Keratinocyte (primary cell): ENCODE results near the gene GUCY1A1.

Source experiments
- EZH2 ChIP-seq: IDR thresholded peaks from one replicate; pipeline ENCODE4 v1.6.1; 2012; ENCODE audit warnings: inconsistent platforms, mild to moderate bottlenecking, low read length, moderate library complexity
- TF ChIP-seq, protein P1 (sequence below), 3 experiments: IDR thresholded peaks in 1 of 3; conservative IDR thresholded peaks in 1 of 3; optimal IDR thresholded peaks in 1 of 3; 2 replicates in 2 of 3; 3 replicates in 1 of 3; pipeline versions ENCODE3 to v1.5.1; 2011; ENCODE audit warnings: low read length in 3 of 3, mild to moderate bottlenecking in 3 of 3, moderate library complexity in 2 of 3, control low read depth in 1 of 3, inconsistent platforms in 1 of 3; ENCODE audit not compliant: insufficient read depth in 2 of 3; ENCODE audit errors: extremely low read depth in 1 of 3

DNA sequence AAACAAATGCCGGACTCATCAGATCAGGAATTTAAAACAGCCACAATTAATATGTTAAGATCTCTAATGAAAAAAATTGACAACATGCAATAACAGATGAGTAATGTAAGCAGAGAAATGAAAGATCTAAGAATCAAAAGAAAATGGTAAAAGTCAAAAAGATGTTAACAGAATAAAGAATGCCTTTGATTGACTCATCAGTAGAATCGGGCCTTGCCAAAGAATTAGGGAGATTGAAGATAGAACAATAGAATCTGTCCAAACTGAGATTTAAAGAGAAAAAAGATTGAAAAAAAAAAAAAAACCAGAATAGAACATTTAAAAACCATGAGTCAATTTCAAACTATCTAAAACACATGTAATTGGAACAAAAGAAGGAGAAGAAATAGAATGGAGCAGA is 25.9 kb upstream of the GUCY1A1 start:
- TF ChIP-seq, protein P1, sequence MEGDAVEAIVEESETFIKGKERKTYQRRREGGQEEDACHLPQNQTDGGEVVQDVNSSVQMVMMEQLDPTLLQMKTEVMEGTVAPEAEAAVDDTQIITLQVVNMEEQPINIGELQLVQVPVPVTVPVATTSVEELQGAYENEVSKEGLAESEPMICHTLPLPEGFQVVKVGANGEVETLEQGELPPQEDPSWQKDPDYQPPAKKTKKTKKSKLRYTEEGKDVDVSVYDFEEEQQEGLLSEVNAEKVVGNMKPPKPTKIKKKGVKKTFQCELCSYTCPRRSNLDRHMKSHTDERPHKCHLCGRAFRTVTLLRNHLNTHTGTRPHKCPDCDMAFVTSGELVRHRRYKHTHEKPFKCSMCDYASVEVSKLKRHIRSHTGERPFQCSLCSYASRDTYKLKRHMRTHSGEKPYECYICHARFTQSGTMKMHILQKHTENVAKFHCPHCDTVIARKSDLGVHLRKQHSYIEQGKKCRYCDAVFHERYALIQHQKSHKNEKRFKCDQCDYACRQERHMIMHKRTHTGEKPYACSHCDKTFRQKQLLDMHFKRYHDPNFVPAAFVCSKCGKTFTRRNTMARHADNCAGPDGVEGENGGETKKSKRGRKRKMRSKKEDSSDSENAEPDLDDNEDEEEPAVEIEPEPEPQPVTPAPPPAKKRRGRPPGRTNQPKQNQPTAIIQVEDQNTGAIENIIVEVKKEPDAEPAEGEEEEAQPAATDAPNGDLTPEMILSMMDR (optimal IDR thresholded peaks at IDR 0.05 in 1 of 3, IDR thresholded peaks at IDR 0.05 in 1 of 3, conservative IDR thresholded peaks at IDR 0.05 in 1 of 3; ENCODE audit: extremely low read depth in 1 of 3, insufficient read depth in 2 of 3, low read length in 3 of 3) = no peak
- TF ChIP-seq EZH2 = no peak
